Right atrium auricular region (tissue), 2 donors: Measurements from ENCODE around the gene FGD1. TPM values are rescaled to one million over a fixed set of nuclear protein-coding genes. Genes with fewer than 3 reads are reported as not detected.

Experiments
- DNase-seq: peaks from one replicate; pipeline ENCODE4 v3.0.0-alpha.2; 2019; ENCODE audit warnings: low spot score
- H3K27ac ChIP-seq, 2 donors: fragments of 200-600 bp; sonication (generic); 1 replicate in 1 of 2; 2 replicates in 1 of 2; pipeline ENCODE4 v1.5.1; 2016 to 2019
- H3K27me3 ChIP-seq, 2 donors: fragments of 200-600 bp; sonication (generic); one replicate each; pipeline versions ENCODE4 v1.5.1 to v1.6.0; 2017 to 2019
- H3K36me3 ChIP-seq: fragments of 200-600 bp; sonication (generic); one replicate; pipeline ENCODE4 v1.5.1; 2016
- H3K4me1 ChIP-seq, 2 donors: fragments of 200-600 bp; sonication (generic); one replicate each; pipeline versions ENCODE4 v1.5.1 to v1.6.0; 2017 to 2019
- H3K4me3 ChIP-seq, 2 donors: fragments of 200-600 bp; sonication (generic); 1 replicate in 1 of 2; 2 replicates in 1 of 2; pipeline ENCODE4 v1.5.1; 2017 to 2019; ENCODE audit warnings: mild to moderate bottlenecking in 1 of 2, moderate library complexity in 1 of 2
- H3K9me3 ChIP-seq, 2 donors: fragments of 200-600 bp; sonication (generic); one replicate each; pipeline ENCODE4 v1.5.1; 2019
- total RNA-seq, 2 donors: library from RNA; depleted of rRNA; stranded (reverse); fragments of >200 nt; gene quantifications; one replicate each; pipeline ENCODE4 v1.1.0, GENCODE V29; 2016
- TF ChIP-seq, protein P1 (sequence below), 2 donors: fragments of 200-600 bp; sonication (generic); IDR thresholded peaks; one replicate each; pipeline ENCODE4 v1.5.1; 2019; ENCODE audit warnings: antibody characterized with exemption in 2 of 2

FGD1 gene
- total RNA-seq, 2 donors from 2014 or later, result 5.7 to 6.6 TPM

DNA sequence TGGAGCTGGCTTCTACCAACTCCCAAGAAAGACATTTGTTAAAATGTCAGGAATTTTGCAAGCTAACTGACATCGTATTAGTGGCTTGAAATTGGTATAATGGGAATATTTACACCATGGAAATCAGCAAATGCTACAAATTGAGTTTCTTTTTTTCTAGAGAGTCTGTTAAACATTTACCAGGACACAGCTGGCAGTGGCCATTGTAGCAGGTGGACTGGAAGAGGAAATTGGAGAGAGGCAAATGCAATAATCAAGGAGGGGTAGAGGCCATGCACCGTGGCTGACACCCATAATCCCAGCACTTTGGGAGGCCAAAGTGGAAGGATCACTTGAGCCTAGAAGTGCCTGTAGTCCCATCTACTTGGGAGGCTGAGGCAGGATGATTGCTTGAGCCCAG lies 88.8 kb downstream of the FGD1 start:
- DNase-seq, result no peak
- Histone ChIP-seq H3K9me3 (no peaks in the 10 kb centered on the region), H3K27me3 (no peaks in the 10 kb centered on the region), H3K36me3 (no peaks in the 10 kb centered on the region), H3K27ac (no peak overlapping the region), H3K4me1 (no peaks in the 10 kb centered on the region), H3K4me3 (no peak overlapping the region)
- TF ChIP-seq, protein P1, sequence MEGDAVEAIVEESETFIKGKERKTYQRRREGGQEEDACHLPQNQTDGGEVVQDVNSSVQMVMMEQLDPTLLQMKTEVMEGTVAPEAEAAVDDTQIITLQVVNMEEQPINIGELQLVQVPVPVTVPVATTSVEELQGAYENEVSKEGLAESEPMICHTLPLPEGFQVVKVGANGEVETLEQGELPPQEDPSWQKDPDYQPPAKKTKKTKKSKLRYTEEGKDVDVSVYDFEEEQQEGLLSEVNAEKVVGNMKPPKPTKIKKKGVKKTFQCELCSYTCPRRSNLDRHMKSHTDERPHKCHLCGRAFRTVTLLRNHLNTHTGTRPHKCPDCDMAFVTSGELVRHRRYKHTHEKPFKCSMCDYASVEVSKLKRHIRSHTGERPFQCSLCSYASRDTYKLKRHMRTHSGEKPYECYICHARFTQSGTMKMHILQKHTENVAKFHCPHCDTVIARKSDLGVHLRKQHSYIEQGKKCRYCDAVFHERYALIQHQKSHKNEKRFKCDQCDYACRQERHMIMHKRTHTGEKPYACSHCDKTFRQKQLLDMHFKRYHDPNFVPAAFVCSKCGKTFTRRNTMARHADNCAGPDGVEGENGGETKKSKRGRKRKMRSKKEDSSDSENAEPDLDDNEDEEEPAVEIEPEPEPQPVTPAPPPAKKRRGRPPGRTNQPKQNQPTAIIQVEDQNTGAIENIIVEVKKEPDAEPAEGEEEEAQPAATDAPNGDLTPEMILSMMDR (IDR thresholded peaks at IDR 0.05), result no peak

DNA sequence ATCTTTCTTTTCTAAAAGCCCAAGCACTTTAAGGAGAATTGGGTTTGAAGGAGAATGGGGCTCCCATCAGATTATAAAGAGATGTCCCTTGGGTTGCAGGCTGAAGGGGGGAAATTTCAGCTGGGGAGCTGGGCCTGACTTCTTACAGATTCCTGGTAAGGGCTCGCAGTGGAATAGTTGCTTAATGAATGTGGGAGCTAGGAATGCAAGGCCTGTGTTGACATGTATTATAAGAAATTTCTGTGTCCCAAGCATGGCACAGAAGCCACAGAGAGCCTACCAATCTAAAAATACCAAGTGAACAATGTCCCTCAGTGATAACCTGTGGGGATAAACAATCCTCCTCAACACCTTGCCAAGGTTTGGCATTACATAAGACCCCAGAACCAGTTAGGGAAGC lies 98.9 kb downstream of the FGD1 start:
- TF ChIP-seq, protein P1 (IDR thresholded peaks at IDR 0.05), result no peak
- Histone ChIP-seq H3K9me3 (no peaks in the 10 kb centered on the region), H3K36me3 (no peaks in the 10 kb centered on the region), H3K4me3 (no peak overlapping the region), H3K27ac (no peak overlapping the region), H3K4me1 (no peaks in the 10 kb centered on the region), H3K27me3 (no peaks in the 10 kb centered on the region)
- DNase-seq, result no peak

Other genes with a start within 250 kb of the FGD1 start
- 1 to 10 TPM; 1.7 to 3.0 TPM for gene WNK3, start 138.2 kb downstream of the FGD1 start, total RNA-seq
- gene TSR2, start 55.8 kb downstream of the FGD1 start, total RNA-seq, result 10 to 100 TPM; 16.9 to 18.8 TPM
- gene GNL3L, start 34.0 kb upstream of the FGD1 start, total RNA-seq, result 10 to 100 TPM; 24.6 to 35.5 TPM